Measurements from ENCODE around the gene GCNA. TPM values are rescaled to one million over a fixed set of nuclear protein-coding genes. Genes with fewer than 3 reads are reported as not detected.

GCNA gene
- total RNA-seq, 4 donors from 2014 or later = 1.2 to 7.9 (median 2.5) TPM

DNA sequence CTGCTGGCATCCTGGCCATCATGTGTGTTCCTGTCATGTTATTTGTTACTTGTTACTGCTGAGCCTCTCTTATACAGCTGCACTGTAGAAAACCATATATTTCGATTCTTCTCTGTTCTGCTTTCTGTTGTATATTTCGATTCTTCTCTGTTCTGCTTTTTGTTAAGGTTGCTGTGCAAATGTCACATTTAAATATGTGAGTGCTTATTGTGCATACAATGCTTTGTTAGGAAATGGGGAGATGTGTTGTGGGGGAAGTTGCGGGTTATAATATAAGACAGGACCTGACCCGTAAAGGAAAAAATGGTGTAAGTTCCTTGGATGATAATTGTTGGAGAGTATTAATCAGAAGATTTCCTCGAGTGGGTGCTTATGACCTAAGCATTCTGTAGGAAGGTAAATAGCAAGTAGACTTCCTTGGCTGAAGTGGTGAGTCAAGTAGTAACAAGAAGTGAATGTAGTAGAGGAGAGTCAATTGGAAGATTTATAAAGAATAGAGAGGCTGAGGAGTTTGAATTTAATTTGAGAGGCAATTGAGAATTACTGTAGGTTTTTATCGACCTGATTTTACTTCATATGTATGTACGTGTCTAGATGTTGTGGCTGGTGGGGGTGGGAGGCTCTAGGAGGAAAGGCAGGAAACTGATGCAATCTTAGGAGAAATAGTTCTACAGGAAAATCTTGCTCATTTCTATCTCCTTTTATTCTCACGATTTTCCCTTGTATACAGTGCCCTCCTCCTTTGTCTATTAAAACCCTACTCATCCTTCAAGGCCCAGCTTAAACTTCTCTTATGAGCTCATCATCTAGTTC lies 36.8 kb upstream of the GCNA start:
- no peak for TF ChIP-seq POLR2A (IDR thresholded peaks at IDR 0.05)
- DNase-seq = no peak
- H3K27me3 ChIP-seq = no peaks in the 10 kb centered on the region
- H3K4me1 ChIP-seq = peaks cover 0 to 4% of the 10 kb centered on the region in 2 donors
- H3K9me3 ChIP-seq = no peaks in the 10 kb centered on the region
- H3K27ac ChIP-seq = no peak overlapping the region
- no peaks in the 10 kb centered on the region for H3K36me3 ChIP-seq
- intact Hi-C loops (cut with DNase I; ENCODE audit: low total_unique reads) = no loop called here
- H3K4me3 ChIP-seq = no peak overlapping the region

GRCh38 chrX:71542411-71542810 lies 35.8 kb upstream of the GCNA start:
- Histone ChIP-seq H3K27ac (no peak overlapping the region), H3K9me3 (no peaks in the 10 kb centered on the region), H3K4me1 (peaks cover 0 to 4% of the 10 kb centered on the region in 2 donors), H3K4me3 (no peak overlapping the region), H3K36me3 (no peaks in the 10 kb centered on the region), H3K27me3 (no peaks in the 10 kb centered on the region)
- intact Hi-C loops (cut with DNase I; ENCODE audit: low total_unique reads) = no loop called here
- TF ChIP-seq, protein P1, sequence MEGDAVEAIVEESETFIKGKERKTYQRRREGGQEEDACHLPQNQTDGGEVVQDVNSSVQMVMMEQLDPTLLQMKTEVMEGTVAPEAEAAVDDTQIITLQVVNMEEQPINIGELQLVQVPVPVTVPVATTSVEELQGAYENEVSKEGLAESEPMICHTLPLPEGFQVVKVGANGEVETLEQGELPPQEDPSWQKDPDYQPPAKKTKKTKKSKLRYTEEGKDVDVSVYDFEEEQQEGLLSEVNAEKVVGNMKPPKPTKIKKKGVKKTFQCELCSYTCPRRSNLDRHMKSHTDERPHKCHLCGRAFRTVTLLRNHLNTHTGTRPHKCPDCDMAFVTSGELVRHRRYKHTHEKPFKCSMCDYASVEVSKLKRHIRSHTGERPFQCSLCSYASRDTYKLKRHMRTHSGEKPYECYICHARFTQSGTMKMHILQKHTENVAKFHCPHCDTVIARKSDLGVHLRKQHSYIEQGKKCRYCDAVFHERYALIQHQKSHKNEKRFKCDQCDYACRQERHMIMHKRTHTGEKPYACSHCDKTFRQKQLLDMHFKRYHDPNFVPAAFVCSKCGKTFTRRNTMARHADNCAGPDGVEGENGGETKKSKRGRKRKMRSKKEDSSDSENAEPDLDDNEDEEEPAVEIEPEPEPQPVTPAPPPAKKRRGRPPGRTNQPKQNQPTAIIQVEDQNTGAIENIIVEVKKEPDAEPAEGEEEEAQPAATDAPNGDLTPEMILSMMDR (IDR thresholded peaks at IDR 0.05) = no peak
- no peak for TF ChIP-seq POLR2A (IDR thresholded peaks at IDR 0.05)
- no peak for DNase-seq

DNA sequence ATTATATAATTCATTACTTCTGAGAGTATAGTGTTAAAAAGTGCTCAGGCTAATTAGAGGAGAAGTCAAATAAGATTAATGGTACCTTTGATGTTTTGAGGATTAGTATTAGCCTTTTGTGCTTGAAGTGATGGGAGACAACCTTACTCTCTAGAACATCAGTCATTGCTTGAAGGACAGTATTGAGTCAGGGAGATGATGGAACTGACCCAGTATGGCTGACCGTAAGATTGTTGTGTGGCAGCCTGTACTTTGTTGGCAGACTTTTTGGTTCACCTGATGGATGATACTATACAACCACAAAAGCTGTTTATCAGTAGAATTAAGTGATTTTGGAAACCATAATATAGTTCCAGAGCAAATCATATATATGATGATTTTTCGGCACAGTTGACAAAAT lies 35.4 kb upstream of the GCNA start:
- Histone ChIP-seq H3K27ac (no peak overlapping the region), H3K4me1 (peaks cover 0 to 4% of the 10 kb centered on the region in 2 donors), H3K27me3 (no peaks in the 10 kb centered on the region), H3K9me3 (no peaks in the 10 kb centered on the region), H3K4me3 (no peak overlapping the region), H3K36me3 (no peaks in the 10 kb centered on the region)
- DNase-seq = no peak
- intact Hi-C loops (cut with DNase I; ENCODE audit: low total_unique reads) = no loop called here
- TF ChIP-seq POLR2A (IDR thresholded peaks at IDR 0.05) = no peak
- TF ChIP-seq, protein P1 (IDR thresholded peaks at IDR 0.05) = no peak

DNA sequence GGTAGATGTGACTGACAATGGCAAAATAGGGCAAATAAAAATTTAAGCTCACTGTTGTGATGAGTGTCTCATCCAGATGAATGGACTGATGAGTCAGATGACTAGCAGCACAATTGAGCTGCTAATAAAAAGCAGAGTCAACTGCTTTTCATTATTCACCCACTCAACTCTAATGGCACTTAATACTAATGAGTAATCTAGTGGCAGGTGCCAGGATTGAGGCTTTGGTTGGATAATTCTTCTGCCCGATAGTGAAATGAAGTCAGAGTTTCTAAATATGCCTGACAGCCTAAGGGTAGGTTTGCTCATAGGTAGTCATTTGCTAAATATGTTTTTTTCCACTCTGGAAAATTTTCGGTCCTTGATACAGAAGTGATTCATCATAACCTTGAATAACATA lies 34.9 kb upstream of the GCNA start:
- Histone ChIP-seq H3K36me3 (no peaks in the 10 kb centered on the region), H3K4me1 (peaks cover 0 to 4% of the 10 kb centered on the region in 2 donors), H3K9me3 (no peaks in the 10 kb centered on the region), H3K27me3 (no peaks in the 10 kb centered on the region), H3K4me3 (no peak overlapping the region), H3K27ac (no peak overlapping the region)
- no peak for DNase-seq
- intact Hi-C loops (cut with DNase I; ENCODE audit: low total_unique reads) = no loop called here
- TF ChIP-seq, protein P1 (IDR thresholded peaks at IDR 0.05) = no peak
- no peak for TF ChIP-seq POLR2A (IDR thresholded peaks at IDR 0.05)

DNA sequence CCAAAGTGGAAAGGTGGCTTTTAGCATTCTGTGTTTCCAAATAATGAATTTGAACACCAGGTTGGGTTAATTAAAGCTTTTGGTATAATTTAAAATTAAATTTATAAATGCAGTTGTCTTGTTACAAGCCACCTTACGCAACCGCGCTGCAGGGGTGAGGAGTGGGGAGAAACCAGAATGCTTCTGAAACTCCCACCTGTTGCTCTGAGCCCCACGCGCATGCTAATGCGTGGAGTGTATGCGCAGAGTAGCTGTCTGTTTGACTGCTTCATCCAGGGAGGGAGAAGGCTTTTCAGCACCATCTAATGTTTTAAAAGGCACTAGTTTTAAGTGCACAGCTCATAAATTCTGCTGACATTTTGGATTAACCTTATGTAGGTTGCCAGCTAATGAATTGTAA lies 32.9 kb upstream of the GCNA start:
- Histone ChIP-seq H3K4me1 (peaks cover 0 to 4% of the 10 kb centered on the region in 2 donors), H3K4me3 (no peak overlapping the region), H3K27ac (no peak overlapping the region), H3K27me3 (no peaks in the 10 kb centered on the region), H3K9me3 (no peaks in the 10 kb centered on the region), H3K36me3 (no peaks in the 10 kb centered on the region)
- no peak for DNase-seq
- TF ChIP-seq, protein P1 (IDR thresholded peaks at IDR 0.05) = no peak
- intact Hi-C loops (cut with DNase I; ENCODE audit: low total_unique reads) = no loop called here

Measured in uterus (tissue), 4 donors.